CD4-positive, alpha-beta T cell treated with Interleukin-17A for 1 hour (primary cell): ENCODE data around the gene UBE2G2.

Experiments
- DNase-seq: peaks from one replicate; pipeline ENCODE4 v3.0.0-alpha.2; 2020

Gene UBE2G2

DNA sequence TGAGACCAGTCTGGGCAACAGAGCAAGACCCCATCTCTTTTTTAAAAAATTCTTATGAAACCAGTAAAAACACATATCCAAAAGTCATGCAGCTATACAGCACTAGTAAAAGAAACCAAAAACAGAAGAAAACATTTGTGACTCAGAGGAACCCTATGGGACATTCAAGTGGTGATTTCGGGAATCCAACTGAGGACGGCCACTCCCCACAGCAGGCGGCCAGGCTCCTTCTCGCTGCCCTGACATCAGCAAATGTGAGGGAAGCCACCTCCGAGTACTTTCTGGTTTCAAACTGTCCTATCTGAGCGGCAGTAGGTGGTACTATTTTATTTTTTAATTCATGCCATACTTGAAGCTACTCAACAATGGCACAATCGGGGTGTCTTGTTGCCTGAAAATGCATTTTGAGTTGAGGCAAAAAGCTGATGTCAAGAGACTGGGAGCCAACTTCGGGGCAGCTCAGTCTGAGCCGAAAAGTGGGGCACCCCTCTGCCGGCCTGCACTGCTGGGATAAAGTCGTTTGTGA lies 12.9 kb upstream of the UBE2G2 start:
- DNase-seq, result no peak

DNA sequence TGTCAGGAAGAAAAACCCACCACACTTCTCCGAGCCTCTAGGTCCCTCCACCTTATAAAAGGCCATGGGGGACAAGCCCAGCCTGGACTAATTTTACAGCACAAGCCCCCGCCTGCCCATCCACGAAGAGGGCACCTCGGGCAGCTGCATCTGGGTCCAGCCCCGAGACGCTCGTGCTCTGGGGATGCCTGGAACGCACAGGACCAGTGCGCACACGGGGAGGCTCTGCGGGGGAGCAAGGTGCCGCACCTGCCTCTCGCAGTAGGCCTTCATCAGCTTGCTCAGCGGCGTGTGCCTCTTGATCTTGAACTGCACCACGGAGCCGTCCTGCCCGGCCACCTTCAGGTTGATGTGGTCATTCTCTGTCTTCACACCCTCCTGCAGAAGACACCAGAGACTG lies 12.1 kb upstream of the UBE2G2 start:
- no peak for DNase-seq

DNA sequence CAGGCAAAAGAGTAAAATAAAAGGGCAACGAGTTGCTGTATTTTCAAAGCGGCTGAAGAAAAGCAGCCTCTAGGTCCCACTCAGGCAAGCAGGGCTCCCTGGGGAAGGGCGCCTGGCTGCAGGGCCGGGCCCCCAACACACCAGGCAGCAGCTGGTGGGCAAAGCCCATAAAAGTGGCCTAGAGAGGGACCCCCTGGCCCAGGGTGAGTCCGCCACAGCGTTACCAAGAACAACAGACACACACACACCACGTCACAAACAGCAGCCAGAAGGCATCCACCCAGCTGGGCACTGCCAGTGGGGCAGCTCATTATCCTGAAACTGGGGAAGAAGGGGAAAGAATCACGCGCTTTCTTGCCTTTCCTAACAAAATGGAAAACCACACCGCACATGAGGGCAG lies 11.5 kb upstream of the UBE2G2 start:
- DNase-seq, result no peak

GRCh38 chr21:44812640-44813039 lies 11.0 kb upstream of the UBE2G2 start:
- DNase-seq, result no peak

DNA sequence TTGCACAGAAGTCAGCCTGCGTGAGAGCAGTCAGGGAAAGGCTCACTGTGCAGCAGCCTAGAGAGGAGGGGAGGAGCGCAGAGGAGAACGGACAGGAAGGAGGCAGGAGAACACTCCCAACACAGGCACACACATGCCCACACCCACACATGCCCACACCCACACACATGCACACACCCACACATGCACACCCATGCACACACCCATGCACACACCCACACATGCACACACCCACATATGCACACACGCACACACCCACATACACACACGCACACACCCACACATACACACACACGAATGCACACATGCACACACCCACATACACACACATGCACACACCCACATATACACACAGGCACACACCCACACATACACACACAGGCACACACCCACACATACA lies 9.2 kb upstream of the UBE2G2 start:
- no peak for DNase-seq

- no peak for DNase-seq
Observed at GRCh38 chr21:44805859-44806258, 4.2 kb upstream of the UBE2G2 start.

DNA sequence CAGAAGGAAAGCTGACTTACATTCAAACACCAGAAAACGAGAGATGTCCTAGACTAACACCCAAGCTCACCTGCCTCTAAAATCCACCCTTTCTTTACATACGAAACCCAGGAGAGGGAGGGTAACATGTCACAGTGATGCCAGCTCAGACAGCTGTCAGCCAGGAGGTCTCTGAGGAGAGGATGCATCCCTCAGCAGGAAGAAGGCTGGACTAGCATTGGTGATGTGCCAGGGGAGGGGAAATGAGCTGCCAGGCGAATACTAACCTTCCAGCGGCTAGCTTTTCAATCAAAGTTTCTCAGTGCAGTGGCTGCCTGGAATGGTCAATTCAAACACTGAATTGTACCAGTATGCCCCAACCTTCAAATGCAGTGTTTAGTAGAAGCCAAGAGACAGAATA lies 3.6 kb upstream of the UBE2G2 start:
- no peak for DNase-seq

GRCh38 chr21:44804762-44805161 lies 3.1 kb upstream of the UBE2G2 start:
- no peak for DNase-seq

- DNase-seq, result no peak
Observed at GRCh38 chr21:44803651-44804050, 2.0 kb upstream of the UBE2G2 start.

GRCh38 chr21:44802396-44803153 lies 955 bp upstream of the UBE2G2 start:
- no peak for DNase-seq

GRCh38 chr21:44800971-44801467 lies 601 bp downstream of the UBE2G2 start:
- DNase-seq, result peak; percentile 65

- peak; percentile 29 for DNase-seq
Observed at GRCh38 chr21:44800103-44800502, 1.5 kb downstream of the UBE2G2 start.

DNA sequence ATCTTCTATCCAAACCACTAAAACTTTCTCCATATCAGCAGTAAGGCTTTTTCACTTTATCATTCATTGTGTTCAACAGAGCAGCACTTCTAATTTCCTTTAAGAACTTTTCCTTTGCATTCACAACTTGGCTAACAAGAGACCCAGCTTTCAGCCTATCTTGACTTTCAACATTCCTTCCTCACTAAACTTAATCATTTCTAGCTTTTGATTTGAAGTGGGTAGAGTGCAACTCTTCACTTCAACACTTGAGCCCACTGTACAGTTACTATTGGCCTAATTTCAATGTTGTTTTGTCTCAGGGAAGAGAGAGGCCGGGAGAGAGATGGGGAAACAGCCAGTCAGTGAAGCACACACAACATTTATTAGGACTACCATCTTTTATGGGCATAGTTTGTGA lies 2.0 kb downstream of the UBE2G2 start:
- no peak for DNase-seq

DNA sequence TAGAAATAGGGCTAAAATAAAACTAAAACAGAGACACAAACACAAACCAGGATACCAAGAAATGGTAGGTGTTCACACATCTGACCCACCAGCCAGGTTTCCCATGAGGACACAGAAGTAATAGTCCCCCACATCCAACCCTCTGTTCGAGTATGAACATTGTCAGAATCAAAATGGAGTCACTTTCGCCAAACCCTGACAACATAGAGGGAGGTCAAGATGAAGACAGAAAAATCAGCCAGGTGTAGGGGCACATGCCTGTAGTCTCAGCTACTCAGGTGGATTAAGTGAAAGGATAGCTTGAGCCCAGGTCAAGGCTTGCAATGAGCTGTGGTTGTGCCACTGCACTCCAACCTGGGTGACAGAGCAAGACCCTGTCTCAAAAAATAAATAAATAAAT lies 3.8 kb downstream of the UBE2G2 start:
- no peak for DNase-seq

- no peak for DNase-seq
Observed at GRCh38 chr21:44795342-44795741, 6.3 kb downstream of the UBE2G2 start.

GRCh38 chr21:44793592-44794374 lies 7.8 kb downstream of the UBE2G2 start:
- no peak for DNase-seq

- DNase-seq, result peak; percentile 71
Observed at GRCh38 chr21:44792702-44793591, 8.7 kb downstream of the UBE2G2 start.

DNA sequence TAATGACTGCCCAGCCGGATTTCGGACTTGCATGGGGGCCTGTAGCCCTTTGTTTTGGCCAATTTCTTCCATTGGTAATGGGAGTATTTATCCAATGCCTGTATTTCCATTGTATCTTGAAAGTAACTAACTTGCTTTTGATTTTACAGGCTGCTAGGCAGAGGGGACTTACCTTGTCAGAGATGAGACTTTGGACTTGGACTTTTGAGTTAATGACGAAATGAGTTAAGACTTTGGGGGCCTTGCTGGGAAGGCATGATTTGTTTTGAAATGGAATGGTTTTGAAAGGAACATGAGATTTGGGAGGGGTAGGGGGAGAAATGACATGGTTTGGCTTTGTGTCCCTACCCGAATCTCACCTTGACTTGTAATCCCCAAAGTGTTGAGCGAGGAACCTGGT lies 9.6 kb downstream of the UBE2G2 start:
- DNase-seq, result no peak

DNA sequence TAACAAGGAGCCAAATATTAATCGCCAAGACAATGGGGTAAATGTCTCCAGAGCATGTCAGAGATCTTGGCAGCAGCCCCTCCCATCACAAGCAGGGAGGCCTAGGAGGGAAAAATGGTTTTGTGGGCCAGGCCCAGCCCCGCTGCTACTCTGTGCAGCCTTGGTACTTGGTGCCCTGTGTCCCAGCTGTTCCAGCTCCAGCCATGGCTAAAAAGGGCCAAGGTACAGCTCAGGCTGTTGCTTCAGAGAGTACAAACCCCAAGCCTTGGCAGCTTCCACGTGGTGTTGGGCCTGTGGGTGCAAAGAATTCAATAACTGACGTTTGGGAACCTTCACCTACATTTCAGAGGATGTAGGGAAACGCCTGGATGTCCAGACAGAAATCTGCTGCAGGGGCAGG lies 10.4 kb downstream of the UBE2G2 start:
- DNase-seq, result no peak

DNA sequence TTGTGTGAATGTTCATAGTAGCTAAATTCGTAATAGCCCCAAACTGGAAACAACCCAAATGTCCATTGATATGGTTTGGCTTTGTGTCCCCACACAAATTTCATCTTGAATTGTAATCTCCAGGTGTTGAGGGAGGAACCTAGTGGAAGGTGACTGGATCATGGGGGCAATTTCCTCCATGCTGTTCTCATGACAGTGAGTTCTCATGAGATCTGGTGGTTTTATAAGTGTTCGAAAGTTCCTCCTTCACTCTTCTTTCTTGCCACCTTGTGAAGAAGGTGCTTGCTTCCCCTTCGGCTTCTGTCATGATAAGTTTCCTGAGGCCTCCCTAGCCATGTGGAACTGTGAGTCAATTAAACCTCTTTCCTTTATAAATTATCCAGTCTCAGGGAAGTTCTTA lies 11.3 kb downstream of the UBE2G2 start:
- DNase-seq, result no peak

DNA sequence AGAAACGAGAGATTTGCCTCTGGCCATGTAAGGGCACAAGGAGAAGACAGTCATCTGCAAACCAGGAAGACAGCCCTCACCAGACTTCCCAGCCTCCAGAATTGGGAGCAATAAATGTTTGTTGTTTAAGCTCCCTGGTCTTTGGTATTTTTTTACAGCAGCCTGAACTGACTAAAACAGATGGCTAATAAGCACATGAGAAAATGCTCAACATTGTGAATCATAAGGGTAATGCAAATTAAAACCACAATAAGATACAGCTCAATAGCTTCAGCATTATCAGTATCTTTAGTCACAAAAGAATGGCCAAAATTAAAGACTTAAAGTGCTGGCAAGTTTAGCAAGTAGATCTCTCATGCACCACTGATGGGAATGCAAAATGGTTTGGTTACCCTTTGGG lies 11.7 kb downstream of the UBE2G2 start:
- no peak for DNase-seq

GRCh38 chr21:44785620-44786335 lies 15.8 kb downstream of the UBE2G2 start:
- DNase-seq, result no peak
